COLO829 (cell line): ENCODE measurements around the gene SYTL4.

Source experiments
- DNase-seq: peaks from one replicate; pipeline ENCODE4 v3.0.0; 2012; ENCODE audit warnings: low spot score

SYTL4 gene

DNA sequence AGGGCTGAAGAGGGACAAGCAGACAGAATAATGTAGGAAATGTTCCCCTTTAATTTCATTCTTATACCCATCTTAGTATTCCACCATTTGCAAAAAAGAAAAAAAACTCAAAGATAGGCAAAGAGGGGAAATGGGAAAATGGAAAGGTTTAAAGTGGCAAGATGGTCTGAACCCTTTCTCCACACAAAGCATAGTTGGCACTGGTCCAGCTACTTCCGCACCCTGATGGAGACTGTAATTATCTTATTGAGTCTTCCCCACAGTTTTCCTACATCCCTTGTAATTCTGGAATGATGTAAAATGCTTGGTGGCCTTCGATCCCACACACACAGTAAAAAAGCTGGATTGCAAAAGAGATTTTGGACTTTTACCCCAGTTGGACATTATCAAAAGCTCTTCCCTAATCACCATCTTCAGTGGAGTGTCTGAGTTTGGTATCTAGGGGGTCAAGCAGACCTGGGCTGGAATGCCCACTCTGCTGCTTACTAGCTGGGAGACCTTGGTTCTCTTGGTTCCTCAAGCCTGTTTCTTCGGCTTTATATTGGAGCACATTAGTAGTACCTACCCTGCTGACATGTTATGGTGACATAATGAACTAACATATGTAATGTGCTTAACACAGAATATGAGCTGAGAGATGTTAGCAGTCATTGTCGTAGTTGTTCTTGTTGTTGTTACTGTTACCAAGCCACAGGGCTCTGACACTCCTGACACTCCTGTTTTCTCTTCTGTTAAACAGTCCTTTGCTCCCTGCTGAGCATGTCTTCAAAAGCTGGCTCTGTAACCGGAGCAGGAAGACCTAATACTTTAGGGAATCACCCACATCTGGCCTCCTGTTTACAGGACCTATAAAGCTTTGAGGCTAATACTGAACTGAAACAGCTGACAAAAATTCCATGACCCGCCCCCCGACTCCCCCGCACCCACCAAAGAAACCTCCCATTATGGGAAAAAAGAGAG lies 83.2 kb downstream of the SYTL4 start:
- DNase-seq = no peak

DNA sequence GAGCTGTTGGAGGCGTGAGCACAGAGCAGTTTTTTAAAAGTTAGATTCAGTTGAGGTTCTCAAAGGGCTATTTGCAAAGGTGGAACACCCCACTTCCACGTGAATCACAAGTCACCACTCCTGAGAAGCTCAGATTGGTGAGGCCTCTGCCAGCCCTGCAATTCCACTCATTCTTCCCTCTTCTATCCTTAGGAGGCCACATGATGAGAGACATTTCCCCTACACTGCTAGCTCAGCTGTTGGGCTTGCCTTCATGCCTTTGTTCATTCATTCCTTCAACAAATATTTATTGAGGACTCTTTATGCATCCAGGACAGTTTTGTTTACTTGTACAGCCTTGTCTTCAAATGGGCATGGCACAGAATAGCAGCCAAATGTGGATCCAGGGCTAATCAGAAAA lies 84.2 kb downstream of the SYTL4 start:
- no peak for DNase-seq

DNA sequence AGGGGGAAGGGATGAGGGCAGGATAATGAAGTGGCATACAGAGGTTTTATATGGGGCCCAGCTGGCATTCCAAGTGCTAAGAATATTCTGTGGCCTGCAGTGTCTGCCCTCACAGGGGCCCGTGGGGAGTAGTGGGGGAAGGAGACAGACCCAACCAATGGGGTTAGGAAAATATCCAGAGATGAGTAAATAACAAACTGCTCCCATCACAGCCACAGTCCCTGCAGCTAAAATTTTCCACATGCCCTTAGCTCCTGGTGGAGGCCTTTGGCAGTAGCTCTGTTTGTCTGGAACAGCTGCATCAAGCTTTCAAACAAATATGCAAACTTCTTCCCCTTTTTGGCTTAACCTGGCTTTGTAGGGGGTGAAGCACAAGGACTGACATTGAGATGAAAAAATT lies 84.8 kb downstream of the SYTL4 start:
- no peak for DNase-seq

DNA sequence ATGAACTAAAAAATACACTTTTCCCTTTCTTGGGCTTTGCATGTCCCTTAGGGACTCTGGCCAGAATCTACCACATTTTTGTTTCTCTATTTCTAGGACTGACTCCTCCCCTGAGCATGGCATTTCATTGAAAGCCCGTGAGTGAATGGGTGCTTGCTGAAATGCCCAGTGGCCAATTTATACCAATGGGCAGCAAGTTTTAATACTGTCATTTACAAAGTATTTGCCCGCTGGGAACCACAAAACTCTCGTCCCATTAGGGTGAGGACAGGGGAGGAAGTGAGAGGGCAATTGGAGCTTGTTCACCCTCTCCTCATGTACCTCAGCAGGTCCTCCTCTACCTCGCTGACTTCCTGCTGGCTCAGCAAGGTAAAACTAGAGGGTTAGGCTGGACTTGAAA lies 86.8 kb downstream of the SYTL4 start:
- no peak for DNase-seq

DNA sequence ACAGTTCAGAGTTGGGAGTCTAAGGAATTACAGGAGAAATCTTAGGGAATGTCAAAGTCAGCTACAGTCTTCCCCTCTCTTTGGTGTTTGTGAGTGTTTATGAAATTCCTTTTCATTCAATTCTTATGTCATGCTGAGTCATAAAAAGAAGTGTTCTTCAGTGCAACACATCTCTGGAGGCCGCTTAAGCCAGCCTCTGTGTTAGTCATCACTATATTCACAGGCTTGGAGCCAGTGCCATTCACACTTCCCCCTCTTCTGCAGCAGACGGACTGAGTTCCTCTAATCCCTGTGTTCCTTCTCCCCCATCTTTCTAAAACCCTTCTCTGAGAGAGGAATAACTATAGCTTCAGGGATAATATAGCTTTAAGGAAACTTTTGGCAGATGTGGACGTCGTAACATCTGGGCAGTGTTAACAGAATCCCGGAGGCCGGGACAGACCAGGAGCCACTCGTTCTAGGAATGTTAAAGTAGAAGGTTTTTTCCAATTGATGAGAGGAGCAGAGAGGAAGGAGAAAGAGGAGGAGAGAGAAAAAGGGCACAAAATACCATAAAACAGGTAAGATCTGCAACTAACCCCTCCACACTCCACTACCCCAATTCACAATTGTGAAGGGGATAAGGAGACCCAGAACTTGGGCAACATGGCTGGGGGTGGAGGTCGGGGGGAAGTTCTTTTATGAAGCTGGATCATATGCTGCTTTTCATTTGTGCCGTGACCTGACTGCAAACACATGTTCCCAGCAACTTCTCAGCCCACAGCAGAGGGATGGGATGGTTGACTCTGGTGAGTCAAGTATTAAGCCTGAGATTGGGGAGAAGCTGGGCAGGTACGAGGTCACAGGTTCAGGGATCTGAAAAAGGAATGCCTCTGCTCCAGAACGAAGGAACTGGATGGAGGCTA lies 87.7 kb downstream of the SYTL4 start, which contains the start of gene SRPX2:
Gene SRPX2 (plus strand): TSS at position 244 of the 905 bp plus-strand sequence. CDS start 2,124 bp downstream, outside the sequence.
- peak; percentile 66 for DNase-seq

DNA sequence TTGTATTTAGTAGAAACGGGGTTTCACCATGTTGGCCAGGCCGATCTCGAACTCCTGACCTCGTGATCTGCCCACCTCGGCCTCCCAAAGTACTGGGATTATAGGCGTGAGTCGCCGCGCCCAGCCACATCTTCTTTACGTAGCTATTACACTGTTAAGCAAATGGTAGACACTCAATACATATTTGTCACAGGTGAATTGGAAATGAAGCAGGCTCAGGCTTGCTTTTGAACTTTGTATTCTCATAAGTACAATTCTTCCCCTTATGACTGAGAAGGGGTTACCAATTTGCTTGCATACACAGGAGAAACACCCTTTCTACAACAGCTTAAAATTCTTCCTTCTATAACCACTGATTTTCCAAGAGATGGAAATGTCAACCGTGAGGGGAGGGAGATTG lies 88.7 kb downstream of the SYTL4 start:
- DNase-seq = no peak

DNA sequence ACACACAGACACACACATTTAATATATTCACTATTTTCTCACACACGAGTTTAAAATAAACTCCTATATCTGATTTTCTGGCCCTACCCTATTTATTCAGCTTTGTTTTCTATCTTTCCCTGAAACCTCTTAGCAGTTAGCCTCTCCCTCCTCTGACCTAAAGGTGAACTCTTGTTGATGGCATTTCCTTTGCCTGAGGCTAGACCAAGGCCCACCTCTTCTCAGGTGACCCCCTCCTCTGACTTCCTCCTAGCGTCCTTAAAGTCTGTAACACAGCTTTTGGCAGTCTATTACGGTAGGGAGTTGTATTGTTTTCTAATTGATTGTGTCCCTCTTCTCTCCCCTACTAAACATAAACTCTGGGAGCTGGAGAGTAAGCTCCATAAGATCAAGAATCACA lies 89.6 kb downstream of the SYTL4 start:
- no peak for DNase-seq

DNA sequence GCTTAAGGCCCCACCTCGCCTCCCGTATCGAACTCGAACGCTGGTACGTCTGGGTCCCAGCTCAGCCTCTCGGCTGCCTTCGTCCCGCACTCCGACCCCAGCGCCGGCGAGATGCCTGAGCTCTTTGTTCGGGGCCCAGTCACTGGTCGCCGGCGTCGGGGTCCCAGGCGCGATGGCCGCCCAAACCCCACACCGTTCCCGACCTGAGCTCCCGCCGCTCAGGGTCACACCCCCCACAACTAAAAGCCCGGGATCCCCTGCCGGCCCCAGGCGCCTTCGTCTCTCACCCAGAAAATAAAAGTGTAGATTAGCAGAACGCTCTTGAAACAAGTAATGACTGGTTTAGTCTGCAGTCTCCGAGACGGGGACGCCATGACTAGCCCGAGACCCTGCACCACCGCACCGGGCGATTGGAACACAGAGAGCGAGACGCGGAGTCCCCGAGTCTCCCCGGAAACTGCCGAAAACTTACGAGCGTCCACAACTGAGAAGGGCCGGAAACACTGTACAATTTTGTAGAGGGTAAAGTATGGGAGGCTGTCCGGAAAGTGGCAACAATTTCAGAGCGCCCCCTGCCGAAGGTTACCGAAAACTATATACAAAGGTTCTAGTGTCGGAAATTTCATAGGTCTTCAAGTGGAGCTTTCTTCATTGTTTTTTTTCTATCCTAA lies 95.5 kb downstream of the SYTL4 start, which contains the start of gene TSPAN6:
Gene TSPAN6 (minus strand): TSS at position 486 of the 671 bp plus-strand sequence. CDS start 112 bp downstream, at position 374.
- DNase-seq = peak; percentile 96

DNA sequence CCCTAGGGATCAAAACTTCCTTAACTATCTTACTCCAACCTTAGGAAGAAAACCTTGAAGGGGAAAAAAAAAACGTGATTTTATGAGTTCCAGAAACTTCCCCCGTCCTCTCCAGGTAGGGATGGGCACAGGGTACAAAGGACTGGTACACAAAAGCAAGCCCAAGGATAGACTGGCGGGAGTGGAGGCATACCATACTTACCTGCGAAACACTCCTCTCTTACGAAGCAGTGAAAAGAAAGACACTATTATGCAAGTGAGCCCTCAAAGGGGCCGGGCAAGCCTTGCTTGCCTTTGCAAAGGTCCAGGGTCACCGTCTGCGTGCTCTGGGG lies 96.0 kb downstream of the SYTL4 start:
- no peak for DNase-seq

DNA sequence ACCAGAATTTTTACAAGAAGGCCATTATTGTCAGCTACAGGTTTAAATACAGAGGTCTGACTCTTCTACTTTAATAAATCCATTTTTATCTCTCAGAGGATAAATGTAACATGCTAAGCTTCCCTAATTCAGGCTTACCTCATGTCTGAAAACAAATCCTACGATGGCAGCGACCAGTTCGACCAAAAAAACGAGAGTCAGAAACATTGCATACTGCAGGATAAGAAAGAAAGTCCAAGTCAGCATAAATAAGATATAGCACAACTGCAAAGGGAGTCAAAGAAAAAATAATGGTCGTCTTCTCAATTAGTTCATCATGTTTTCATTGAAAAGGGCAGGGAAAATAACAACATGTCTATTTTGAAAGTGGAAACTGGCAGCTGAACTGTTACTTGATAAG lies 96.9 kb downstream of the SYTL4 start:
- DNase-seq = no peak

DNA sequence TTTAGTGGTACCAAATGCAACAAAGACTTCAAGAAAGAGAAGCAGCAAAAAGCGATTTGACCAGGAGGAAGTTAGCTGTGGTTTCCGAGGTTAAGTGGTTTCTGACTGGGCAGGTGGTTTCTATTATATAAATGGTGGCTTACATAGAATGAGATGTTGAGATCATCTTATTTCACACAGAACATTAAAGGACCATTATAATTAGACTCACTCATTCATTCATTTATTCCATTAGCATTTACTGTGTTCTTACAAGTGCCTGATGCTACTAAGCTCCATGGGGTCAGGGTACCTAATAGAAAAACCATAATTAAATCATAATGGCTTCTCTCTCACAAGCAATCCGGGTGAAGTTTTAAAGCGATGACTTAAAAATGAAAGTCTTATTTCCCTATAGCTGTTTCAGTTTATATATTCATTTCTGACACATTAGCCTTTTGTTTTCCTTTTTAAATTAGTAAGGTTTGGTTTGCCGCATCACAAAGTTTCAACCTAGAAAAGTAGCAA lies 105.9 kb downstream of the SYTL4 start:
- DNase-seq = no peak
